GM18867 (cell line): ENCODE data around the gene PRKAR1A.
"Not testable (repeated sequence)": the region's sequence is repeated elsewhere in the genome, so short reads cannot be mapped to it uniquely, and the experiment has no call there.

Experiments used
- ATAC-seq: cut with Tn5 transposase; IDR thresholded peaks from one replicate; pipeline ENCODE4 v1.9.1; 2021; ENCODE audit warnings: mild to moderate bottlenecking, moderate library complexity; ENCODE audit not compliant: unreplicated experiment

Gene PRKAR1A

GRCh38 chr17:68512247-68512959, at the start of gene PRKAR1A:
Gene PRKAR1A, plus strand, starts transcription at chr17:68512430. Its CDS starts 2,970 bp downstream, at chr17:68515400.
- ATAC-seq = peak; percentile 91

- no peak for ATAC-seq
Observed at GRCh38 chr17:68463211-68464019, 48.8 kb upstream of the PRKAR1A start.

- no peak for ATAC-seq
Observed at GRCh38 chr17:68468334-68468733, 43.9 kb upstream of the PRKAR1A start.

GRCh38 chr17:68468788-68469187, 43.4 kb upstream of the PRKAR1A start:
- no peak for ATAC-seq

- ATAC-seq = no peak
Observed at GRCh38 chr17:68470961-68471360, 41.3 kb upstream of the PRKAR1A start.

GRCh38 chr17:68480885-68481284, 31.3 kb upstream of the PRKAR1A start:
- no peak for ATAC-seq

- ATAC-seq = no peak
Observed at GRCh38 chr17:68482576-68483041, 29.6 kb upstream of the PRKAR1A start.

GRCh38 chr17:68484458-68484857, 27.8 kb upstream of the PRKAR1A start:
- ATAC-seq = no peak

GRCh38 chr17:68489919-68490318, 22.3 kb upstream of the PRKAR1A start:
- ATAC-seq = no peak

- peak; percentile 47 for ATAC-seq
Observed at GRCh38 chr17:68491381-68492231, 20.6 kb upstream of the PRKAR1A start.

- ATAC-seq = not testable (repeated sequence)
Observed at GRCh38 chr17:68492394-68493054, 19.7 kb upstream of the PRKAR1A start.

- ATAC-seq = no peak
Observed at GRCh38 chr17:68495081-68495480, 17.1 kb upstream of the PRKAR1A start.

GRCh38 chr17:68497885-68498319, 14.3 kb upstream of the PRKAR1A start:
- peak; percentile 93 for ATAC-seq

- peak; percentile 21 for ATAC-seq
Observed at GRCh38 chr17:68498479-68499326, 13.5 kb upstream of the PRKAR1A start.

GRCh38 chr17:68499587-68499986, 12.6 kb upstream of the PRKAR1A start:
- no peak for ATAC-seq

- ATAC-seq = no peak
Observed at GRCh38 chr17:68501074-68501473, 11.2 kb upstream of the PRKAR1A start.

- no peak for ATAC-seq
Observed at GRCh38 chr17:68505951-68506350, 6.3 kb upstream of the PRKAR1A start.

- no peak for ATAC-seq
Observed at GRCh38 chr17:68507576-68507975, 4.7 kb upstream of the PRKAR1A start.
